ENCODE results near the gene PARD3B. TPM values are rescaled to one million over a fixed set of nuclear protein-coding genes. Genes with fewer than 3 reads are reported as not detected.

The PARD3B gene
- total RNA-seq, 1 donor from 2014 or later = 12.3 TPM

- no peaks in the 10 kb centered on the region for H3K36me3 ChIP-seq
- intact Hi-C loops (cut with DNase I) = no loop called here
- no peak for DNase-seq (ENCODE audit: extremely low spot score in 2 of 2)
- H3K4me3 ChIP-seq = no peak overlapping the region
- H3K4me1 ChIP-seq = no peaks in the 10 kb centered on the region
- H3K9me3 ChIP-seq = no peaks in the 10 kb centered on the region
- TF ChIP-seq POLR2A (IDR thresholded peaks at IDR 0.05) (no peak), POLR2AphosphoS5 (IDR thresholded peaks at IDR 0.05; ENCODE audit: insufficient read depth in 1 of 2, low read depth in 1 of 2) (no peak), CTCF (IDR thresholded peaks at IDR 0.05) (no peak)
- H3K27me3 ChIP-seq = no peaks in the 10 kb centered on the region
- no peak overlapping the region for H3K27ac ChIP-seq
Observed at GRCh38 chr2:204503869-204504268, 41.4 kb upstream of the PARD3B start.

- H3K27ac ChIP-seq = no peak overlapping the region
- H3K36me3 ChIP-seq = no peaks in the 10 kb centered on the region
- no peak for DNase-seq (ENCODE audit: extremely low spot score in 2 of 2)
- H3K9me3 ChIP-seq = no peaks in the 10 kb centered on the region
- no peak for TF ChIP-seq CTCF (IDR thresholded peaks at IDR 0.05)
- TF ChIP-seq POLR2AphosphoS5 (IDR thresholded peaks at IDR 0.05; ENCODE audit: insufficient read depth in 1 of 2, low read depth in 1 of 2) = no peak
- no peak for TF ChIP-seq POLR2A (IDR thresholded peaks at IDR 0.05)
- H3K4me3 ChIP-seq = no peak overlapping the region
- no peaks in the 10 kb centered on the region for H3K4me1 ChIP-seq
- intact Hi-C loops (cut with DNase I) = no loop called here
- no peaks in the 10 kb centered on the region for H3K27me3 ChIP-seq
Observed at GRCh38 chr2:204504594-204504993, 40.7 kb upstream of the PARD3B start.

- no peaks in the 10 kb centered on the region for H3K9me3 ChIP-seq
- no peak overlapping the region for H3K27ac ChIP-seq
- DNase-seq (ENCODE audit: extremely low spot score in 2 of 2) = no peak
- H3K4me3 ChIP-seq = no peak overlapping the region
- intact Hi-C loops (cut with DNase I) = no loop called here
- TF ChIP-seq CTCF (IDR thresholded peaks at IDR 0.05) (no peak), POLR2A (IDR thresholded peaks at IDR 0.05) (no peak), POLR2AphosphoS5 (IDR thresholded peaks at IDR 0.05; ENCODE audit: insufficient read depth in 1 of 2, low read depth in 1 of 2) (no peak)
- no peaks in the 10 kb centered on the region for H3K4me1 ChIP-seq
- no peaks in the 10 kb centered on the region for H3K36me3 ChIP-seq
- no peaks in the 10 kb centered on the region for H3K27me3 ChIP-seq
Observed at GRCh38 chr2:204505488-204505887, 39.8 kb upstream of the PARD3B start.

- TF ChIP-seq CTCF (IDR thresholded peaks at IDR 0.05) = no peak
- TF ChIP-seq POLR2AphosphoS5 (IDR thresholded peaks at IDR 0.05; ENCODE audit: insufficient read depth in 1 of 2, low read depth in 1 of 2) = no peak
- no peak for TF ChIP-seq POLR2A (IDR thresholded peaks at IDR 0.05)
- no peak overlapping the region for H3K27ac ChIP-seq
- H3K27me3 ChIP-seq = no peaks in the 10 kb centered on the region
- H3K4me1 ChIP-seq = no peaks in the 10 kb centered on the region
- no peak overlapping the region for H3K4me3 ChIP-seq
- H3K36me3 ChIP-seq = no peaks in the 10 kb centered on the region
- DNase-seq (ENCODE audit: extremely low spot score in 2 of 2) = no peak
- H3K9me3 ChIP-seq = no peaks in the 10 kb centered on the region
- intact Hi-C loops (cut with DNase I) = no loop called here
Observed at GRCh38 chr2:204505946-204506345, 39.3 kb upstream of the PARD3B start.

GRCh38 chr2:204507636-204508035 is 37.6 kb upstream of the PARD3B start:
- no peaks in the 10 kb centered on the region for H3K4me1 ChIP-seq
- H3K36me3 ChIP-seq = no peaks in the 10 kb centered on the region
- intact Hi-C loops (cut with DNase I) = no loop called here
- TF ChIP-seq POLR2A (IDR thresholded peaks at IDR 0.05) (no peak), POLR2AphosphoS5 (IDR thresholded peaks at IDR 0.05; ENCODE audit: insufficient read depth in 1 of 2, low read depth in 1 of 2) (no peak), CTCF (IDR thresholded peaks at IDR 0.05) (no peak)
- H3K27me3 ChIP-seq = no peaks in the 10 kb centered on the region
- H3K4me3 ChIP-seq = no peak overlapping the region
- no peak for DNase-seq (ENCODE audit: extremely low spot score in 2 of 2)
- H3K9me3 ChIP-seq = no peaks in the 10 kb centered on the region
- no peak overlapping the region for H3K27ac ChIP-seq
